GM23248 (cell line): ENCODE data around the gene ADAT3. TPM values are rescaled to one million over a fixed set of nuclear protein-coding genes. Genes with fewer than 3 reads are reported as not detected.

Source experiments
- DNase-seq: peaks from one replicate; pipeline ENCODE4 v3.0.0-alpha.2; 2015
- H2AFZ ChIP-seq: fragments of 200-600 bp; sonication (generic); 2 replicates; pipeline ENCODE4 v1.6.1; 2016; ENCODE audit warnings: antibody characterized with exemption
- H3F3A ChIP-seq: fragments of 200-600 bp; sonication (generic); 2 replicates; pipeline ENCODE4 v1.6.1; 2016; ENCODE audit warnings: mild to moderate bottlenecking, antibody characterized with exemption, mixed run types; ENCODE audit not compliant: insufficient read depth
- H3K27ac ChIP-seq: fragments of 200-600 bp; sonication (generic); 2 replicates; pipeline ENCODE4 v1.5.1; 2016; ENCODE audit warnings: mild to moderate bottlenecking
- H3K27me3 ChIP-seq: fragments of 200-600 bp; sonication (generic); replicated peaks from 2 replicates; pipeline ENCODE4 v1.6.1; 2016; ENCODE audit warnings: mild to moderate bottlenecking; ENCODE audit not compliant: insufficient read depth
- H3K36me3 ChIP-seq: fragments of 200-600 bp; sonication (generic); 2 replicates; pipeline ENCODE4 v1.6.1; 2016; ENCODE audit warnings: low read depth, mild to moderate bottlenecking
- H3K4me1 ChIP-seq: fragments of 200-600 bp; sonication (generic); 2 replicates; pipeline ENCODE4 v1.6.1; 2016; ENCODE audit warnings: mild to moderate bottlenecking; ENCODE audit not compliant: insufficient read depth
- H3K4me2 ChIP-seq: fragments of 200-600 bp; sonication (generic); one replicate; pipeline ENCODE4 v1.6.1; 2016; ENCODE audit warnings: mild to moderate bottlenecking; ENCODE audit not compliant: unreplicated experiment
- H3K4me3 ChIP-seq: fragments of 200-600 bp; sonication (generic); 2 replicates; pipeline ENCODE4 v1.5.1; 2016; ENCODE audit warnings: mild to moderate bottlenecking
- H3K79me2 ChIP-seq: fragments of 200-600 bp; sonication (generic); 2 replicates; pipeline ENCODE4 v1.6.1; 2016; ENCODE audit warnings: mild to moderate bottlenecking; ENCODE audit not compliant: insufficient read depth
- H3K9ac ChIP-seq: fragments of 200-600 bp; sonication (generic); 2 replicates; pipeline ENCODE4 v1.6.1; 2016; ENCODE audit warnings: mild to moderate bottlenecking
- H3K9me2 ChIP-seq: fragments of 200-600 bp; sonication (generic); 2 replicates; pipeline ENCODE4 v1.6.1; 2016; ENCODE audit warnings: mixed run types, mild to moderate bottlenecking, moderate library complexity; ENCODE audit not compliant: insufficient read depth
- H3K9me3 ChIP-seq: fragments of 200-600 bp; sonication (generic); one replicate; pipeline ENCODE4 v1.6.1; 2017; ENCODE audit warnings: low read depth
- H4K20me1 ChIP-seq: fragments of 200-600 bp; sonication (generic); 2 replicates; pipeline ENCODE4 v1.6.0; 2016; ENCODE audit not compliant: insufficient read depth
- EZH2 ChIP-seq: fragments of 200-600 bp; sonication (generic); IDR thresholded peaks from 2 replicates; pipeline ENCODE4 v1.6.1; 2018; ENCODE audit warnings: antibody characterized with exemption, mild to moderate bottlenecking; ENCODE audit not compliant: insufficient read depth, poor library complexity, severe bottlenecking
- EZH2phosphoT487 ChIP-seq: fragments of 200-600 bp; sonication (generic); IDR thresholded peaks from 2 replicates; pipeline ENCODE4 v1.6.1; 2018; ENCODE audit warnings: antibody characterized with exemption, moderate library complexity, mild to moderate bottlenecking, low read depth; ENCODE audit not compliant: insufficient read depth
- WGBS, 2 experiments: methylation state at CpG; one replicate each; pipeline ENCODE4 v1.1.6; 2015 to 2017; ENCODE audit warnings: low lambda C conversion rate in 2 of 2, low coverage in 1 of 2; ENCODE audit errors: missing lambda C conversion rate in 2 of 2; 5-methylcytosine and 5-hydroxymethylcytosine counted together
- in situ Hi-C: fragments of 300-500 bp; cut with MboI; formaldehyde crosslinking; loops from 2 replicates; pipeline ENCODE4 v1.15.0; 2020
- polyA plus RNA-seq: library from polyadenylated mRNA; unstranded; fragments of >200 nt; fragmentation: Nextera tagmentation; extraction: Ambion mirVana; gene quantifications from 2 replicates; pipeline ENCODE4 v1.2.1, GENCODE V29; 2016
- total RNA-seq: library from RNA; depleted of rRNA; stranded (reverse); fragments of >200 nt; shearing (Covaris generic); gene quantifications from 2 replicates; pipeline ENCODE4 v1.2.3, GENCODE V29; 2014

Gene ADAT3
- total and polyA plus RNA-seq, 2 experiments from 2014 or later: 0.22 to 3.2 TPM

DNA sequence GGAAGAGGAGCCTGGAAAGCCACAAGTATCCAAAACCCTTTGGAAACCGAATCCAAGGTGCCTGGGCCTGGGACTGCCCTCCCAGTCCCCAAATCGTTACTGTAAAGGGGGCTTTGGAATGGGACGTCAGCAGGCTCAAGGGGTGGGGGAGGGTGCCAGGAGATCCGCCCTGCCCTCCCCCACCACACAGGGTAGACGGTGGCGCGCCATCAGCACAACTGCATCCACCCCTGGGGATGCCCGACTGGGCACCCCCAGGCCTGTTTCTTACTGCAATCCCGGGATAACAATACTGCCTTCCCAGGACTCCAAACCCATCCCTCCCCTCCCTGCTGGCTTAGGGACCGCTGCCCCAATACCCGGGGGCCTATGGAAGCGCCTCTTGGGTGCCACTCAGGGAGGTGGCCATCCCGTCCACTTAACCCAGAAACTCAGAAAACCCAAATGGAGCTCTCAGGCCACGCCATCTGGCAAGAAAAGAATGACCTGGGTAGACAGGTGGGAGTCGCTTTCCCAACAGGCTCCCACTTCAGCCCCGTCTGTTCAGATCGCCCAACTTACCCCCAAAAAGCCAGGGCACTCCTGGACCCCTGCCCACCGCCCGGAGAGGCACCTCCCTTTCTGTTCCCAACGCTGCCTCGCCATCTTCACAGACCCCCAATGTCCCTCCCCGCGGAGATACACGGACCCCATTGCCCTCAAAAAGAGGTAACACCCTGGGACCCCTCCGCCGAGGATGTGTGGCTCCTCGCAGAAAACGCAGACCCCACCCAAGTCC, 44.2 kb upstream of the ADAT3 start:
- H2AFZ ChIP-seq: no peak overlapping the region
- H3F3A ChIP-seq: peaks cover 4% of the 10 kb centered on the region; the same call in 1 of the 2 replicates
- peaks cover 23% of the 10 kb centered on the region for H3K4me1 ChIP-seq
- no peak for DNase-seq
- H3K9me2 ChIP-seq: no peaks in the 10 kb centered on the region
- peak overlapping the region; percentile 90 for H3K9ac ChIP-seq
- H3K27me3 ChIP-seq: no peaks in the 10 kb centered on the region
- no peaks in the 10 kb centered on the region for H3K36me3 ChIP-seq
- TF ChIP-seq EZH2phosphoT487: no peak
- TF ChIP-seq EZH2: no peak
- peaks cover 71% of the 10 kb centered on the region for H3K79me2 ChIP-seq
- H3K4me3 ChIP-seq: peak overlapping the region; percentile 91
- H3K4me2 ChIP-seq: peak overlapping the region; percentile 87
- peak overlapping the region; percentile 72 for H3K27ac ChIP-seq
- no peaks in the 10 kb centered on the region for H3K9me3 ChIP-seq
- 43 to 46% methylated on average over 23 to 28 of the region's 28 CpGs for WGBS, 2 experiments
- no peaks in the 10 kb centered on the region for H4K20me1 ChIP-seq
- in situ Hi-C loops: no loop called here

DNA sequence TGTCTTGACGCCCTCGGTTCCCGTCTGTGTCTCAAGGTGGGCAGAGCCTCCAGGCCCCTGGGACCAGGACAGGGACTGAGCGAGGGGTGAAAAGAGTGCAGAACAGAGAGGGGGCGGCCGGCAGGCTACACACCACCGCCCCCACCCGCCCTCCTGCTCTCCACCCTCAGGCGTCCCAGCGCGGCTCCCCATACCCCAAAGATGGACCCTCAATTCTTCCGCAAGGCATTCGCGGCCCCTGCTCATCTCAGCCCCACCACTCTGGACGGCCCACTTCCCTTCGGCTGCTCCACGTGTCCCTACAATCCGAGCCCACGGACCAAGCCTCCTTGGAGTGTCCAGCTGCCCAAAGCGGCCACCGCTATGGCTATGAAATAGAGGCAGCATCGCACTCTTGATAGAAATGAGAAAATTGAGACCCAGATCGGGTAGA, 43.6 kb upstream of the ADAT3 start:
- Histone ChIP-seq H4K20me1 (no peaks in the 10 kb centered on the region), H3K36me3 (no peaks in the 10 kb centered on the region), H3K9ac (peak overlapping the region; percentile 90), H3F3A (no peaks in the 10 kb centered on the region), H3K27me3 (no peaks in the 10 kb centered on the region), H3K4me2 (peak overlapping the region; percentile 87), H2AFZ (no peak overlapping the region), H3K27ac (peak overlapping the region; percentile 72), H3K79me2 (peaks cover 65% of the 10 kb centered on the region), H3K9me2 (no peaks in the 10 kb centered on the region), H3K4me1 (peaks cover 17% of the 10 kb centered on the region), H3K9me3 (no peaks in the 10 kb centered on the region), H3K4me3 (peak overlapping the region; percentile 91)
- in situ Hi-C loops: no loop called here
- WGBS, 2 experiments: 18 to 22% methylated on average over 20 to 23 of the region's 23 CpGs
- TF ChIP-seq EZH2 (no peak), EZH2phosphoT487 (no peak)
- DNase-seq: peak; percentile 71

GRCh38 chr19:1862068-1862423, 43.2 kb upstream of the ADAT3 start:
- H3K9ac ChIP-seq: peak overlapping the region; percentile 90
- H3K79me2 ChIP-seq: peaks cover 65% of the 10 kb centered on the region
- H3K4me1 ChIP-seq: peaks cover 16% of the 10 kb centered on the region
- H4K20me1 ChIP-seq: no peaks in the 10 kb centered on the region
- H3K9me2 ChIP-seq: no peaks in the 10 kb centered on the region
- H2AFZ ChIP-seq: no peak overlapping the region
- H3K36me3 ChIP-seq: no peaks in the 10 kb centered on the region
- DNase-seq: no peak
- no peak for TF ChIP-seq EZH2phosphoT487
- no peak for TF ChIP-seq EZH2
- 2% methylated on average over 21 of the region's 21 CpGs for WGBS, 2 experiments
- H3F3A ChIP-seq: no peaks in the 10 kb centered on the region
- H3K27ac ChIP-seq: peak overlapping the region; percentile 72
- H3K4me2 ChIP-seq: peak overlapping the region; percentile 87
- peak overlapping the region; percentile 91 for H3K4me3 ChIP-seq
- in situ Hi-C loops: no loop called here
- no peaks in the 10 kb centered on the region for H3K9me3 ChIP-seq
- H3K27me3 ChIP-seq: no peaks in the 10 kb centered on the region

GRCh38 chr19:1862424-1863327, 42.5 kb upstream of the ADAT3 start:
- no peaks in the 10 kb centered on the region for H3K9me2 ChIP-seq
- H2AFZ ChIP-seq: no peak overlapping the region
- H3K36me3 ChIP-seq: no peaks in the 10 kb centered on the region
- no peaks in the 10 kb centered on the region for H4K20me1 ChIP-seq
- peaks cover 13% of the 10 kb centered on the region for H3K4me1 ChIP-seq
- in situ Hi-C loops: no loop called here
- peak overlapping the region; percentile 90 for H3K9ac ChIP-seq
- DNase-seq: peak; percentile 70
- 2% methylated on average over 55 to 78 of the region's 109 CpGs for WGBS, 2 experiments
- H3K9me3 ChIP-seq: no peaks in the 10 kb centered on the region
- TF ChIP-seq EZH2 (no peak), EZH2phosphoT487 (no peak)
- no peaks in the 10 kb centered on the region for H3F3A ChIP-seq
- H3K4me3 ChIP-seq: peak overlapping the region; percentile 91
- H3K27me3 ChIP-seq: no peaks in the 10 kb centered on the region
- H3K27ac ChIP-seq: peak overlapping the region; percentile 72
- H3K79me2 ChIP-seq: peaks cover 63% of the 10 kb centered on the region
- H3K4me2 ChIP-seq: peak overlapping the region; percentile 87
